DND-41 (cell line): ENCODE data around the gene SPI1.

Experiments used
- ATAC-seq: fragments of 200-7000 bp; cut with Tn5 transposase; 3 replicates; pipeline ENCODE4 v1.9.1; 2021; ENCODE audit warnings: low read depth; ENCODE audit not compliant: insufficient read depth
- DNase-seq: peaks from one replicate; pipeline ENCODE4 v3.0.0-alpha.2; 2020
- H2AFZ ChIP-seq: 2 replicates; pipeline ENCODE4 v1.6.0; 2012; ENCODE audit warnings: low read depth, low read length
- H3K27ac ChIP-seq: 2 replicates; pipeline ENCODE4 v1.5.1; 2012; ENCODE audit warnings: low read length, inconsistent platforms
- H3K27me3 ChIP-seq: fragments of 200-600 bp; sonication (generic); 2 replicates; pipeline ENCODE4 v1.6.0; 2012; ENCODE audit warnings: low read length, mild to moderate bottlenecking, inconsistent platforms; ENCODE audit not compliant: insufficient read depth, poor library complexity
- H3K36me3 ChIP-seq: 2 replicates; pipeline ENCODE4 v1.5.1; 2012; ENCODE audit warnings: low read length, inconsistent platforms; ENCODE audit not compliant: insufficient read depth
- H3K4me1 ChIP-seq: 2 replicates; pipeline ENCODE4 v1.5.1; 2012; ENCODE audit warnings: mild to moderate bottlenecking, low read length; ENCODE audit not compliant: insufficient read depth
- H3K4me2 ChIP-seq: 2 replicates; pipeline ENCODE4 v1.6.0; 2012; ENCODE audit warnings: mild to moderate bottlenecking, moderate library complexity, low read length, inconsistent platforms; ENCODE audit not compliant: insufficient read depth
- H3K4me3 ChIP-seq, 2 experiments: fragments of 200-600 bp in 1 of 2; shearing (Covaris generic) in 1 of 2; 2 replicates each; pipeline ENCODE4 v1.5.1; 2012 to 2016; ENCODE audit warnings: inconsistent platforms in 2 of 2, low read length in 2 of 2, mild to moderate bottlenecking in 2 of 2, low read depth in 1 of 2, moderate library complexity in 1 of 2
- H3K79me2 ChIP-seq: 2 replicates; pipeline ENCODE4 v1.6.0; 2012; ENCODE audit warnings: low read length, inconsistent platforms; ENCODE audit not compliant: insufficient read depth
- H3K9ac ChIP-seq: 2 replicates; pipeline ENCODE4 v1.6.0; 2012; ENCODE audit warnings: low read depth, mild to moderate bottlenecking, inconsistent platforms, low read length, moderate library complexity
- H3K9me3 ChIP-seq: 2 replicates; pipeline ENCODE4 v1.5.1; 2012; ENCODE audit warnings: low read length, moderate library complexity, mild to moderate bottlenecking, inconsistent platforms; ENCODE audit not compliant: insufficient read depth, severe bottlenecking
- H4K20me1 ChIP-seq: 2 replicates; pipeline ENCODE4 v1.6.0; 2012; ENCODE audit warnings: low read length; ENCODE audit not compliant: insufficient read depth
- EZH2 ChIP-seq: IDR thresholded peaks from 3 replicates; pipeline ENCODE4 v1.6.1; 2012; ENCODE audit warnings: borderline replicate concordance, low read depth, mild to moderate bottlenecking, moderate library complexity, low read length, inconsistent platforms; ENCODE audit not compliant: severe bottlenecking
- TF ChIP-seq, protein P1 (sequence below): IDR thresholded peaks from 2 replicates; pipeline ENCODE4 v1.5.1; 2012; ENCODE audit warnings: borderline replicate concordance, low read length, moderate library complexity, mild to moderate bottlenecking; ENCODE audit not compliant: poor library complexity, severe bottlenecking; ENCODE audit errors: extremely low read depth

The SPI1 gene

DNA sequence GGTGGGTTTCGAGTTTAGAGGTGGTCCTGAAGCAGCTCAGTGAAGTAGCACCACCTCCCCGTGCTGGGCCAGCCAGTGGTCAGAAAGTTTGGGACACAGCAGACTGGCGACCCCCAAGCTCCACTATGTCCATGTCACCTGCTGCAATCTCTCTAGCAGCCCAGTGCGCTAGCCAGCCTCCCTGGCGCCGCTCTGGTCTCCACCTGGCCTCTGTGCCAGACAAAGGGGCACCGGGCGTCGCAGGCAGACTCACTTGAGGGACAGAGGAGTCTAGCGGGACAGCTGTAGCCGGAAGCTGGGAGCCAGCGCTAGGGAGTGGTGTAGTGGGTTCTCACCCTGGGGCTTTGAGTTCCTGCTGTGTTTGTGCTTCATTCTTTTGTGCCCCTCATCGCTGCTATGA is 51.3 kb downstream of the SPI1 start:
- no peak for ATAC-seq
- peaks cover 5% of the 10 kb centered on the region for H3K36me3 ChIP-seq
- no peak for DNase-seq
- no peak overlapping the region for H3K27ac ChIP-seq
- H3K9me3 ChIP-seq = no peaks in the 10 kb centered on the region
- no peak overlapping the region for H3K4me2 ChIP-seq
- H3K4me1 ChIP-seq = no peaks in the 10 kb centered on the region
- H2AFZ ChIP-seq = no peak overlapping the region
- no peak overlapping the region for H3K4me3 ChIP-seq
- H3K79me2 ChIP-seq = no peaks in the 10 kb centered on the region
- no peaks in the 10 kb centered on the region for H3K27me3 ChIP-seq
- TF ChIP-seq, protein P1, sequence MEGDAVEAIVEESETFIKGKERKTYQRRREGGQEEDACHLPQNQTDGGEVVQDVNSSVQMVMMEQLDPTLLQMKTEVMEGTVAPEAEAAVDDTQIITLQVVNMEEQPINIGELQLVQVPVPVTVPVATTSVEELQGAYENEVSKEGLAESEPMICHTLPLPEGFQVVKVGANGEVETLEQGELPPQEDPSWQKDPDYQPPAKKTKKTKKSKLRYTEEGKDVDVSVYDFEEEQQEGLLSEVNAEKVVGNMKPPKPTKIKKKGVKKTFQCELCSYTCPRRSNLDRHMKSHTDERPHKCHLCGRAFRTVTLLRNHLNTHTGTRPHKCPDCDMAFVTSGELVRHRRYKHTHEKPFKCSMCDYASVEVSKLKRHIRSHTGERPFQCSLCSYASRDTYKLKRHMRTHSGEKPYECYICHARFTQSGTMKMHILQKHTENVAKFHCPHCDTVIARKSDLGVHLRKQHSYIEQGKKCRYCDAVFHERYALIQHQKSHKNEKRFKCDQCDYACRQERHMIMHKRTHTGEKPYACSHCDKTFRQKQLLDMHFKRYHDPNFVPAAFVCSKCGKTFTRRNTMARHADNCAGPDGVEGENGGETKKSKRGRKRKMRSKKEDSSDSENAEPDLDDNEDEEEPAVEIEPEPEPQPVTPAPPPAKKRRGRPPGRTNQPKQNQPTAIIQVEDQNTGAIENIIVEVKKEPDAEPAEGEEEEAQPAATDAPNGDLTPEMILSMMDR = no peak
- TF ChIP-seq EZH2 = no peak
- H3K9ac ChIP-seq = no peak overlapping the region
- no peaks in the 10 kb centered on the region for H4K20me1 ChIP-seq

DNA sequence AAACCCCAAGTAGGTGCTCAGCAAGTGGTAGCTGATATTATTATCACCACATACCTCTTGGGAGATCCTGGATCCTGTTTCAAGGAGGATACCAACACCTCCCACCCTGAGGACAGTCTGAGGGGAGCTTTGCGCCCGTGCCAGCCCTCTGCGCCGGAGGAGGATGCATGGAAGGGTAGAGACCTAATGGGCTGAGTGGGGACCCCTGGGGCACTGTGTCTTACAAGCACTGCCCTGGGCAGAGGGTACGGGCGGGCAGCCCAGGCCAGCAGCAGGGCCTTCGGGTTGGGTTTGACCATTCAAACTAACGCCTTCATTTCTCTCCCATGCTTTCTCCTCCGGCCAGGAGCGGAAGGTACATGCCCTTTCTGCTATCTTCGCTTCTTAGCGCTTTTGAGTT is 52.1 kb downstream of the SPI1 start:
- H3K4me2 ChIP-seq = no peak overlapping the region

DNA sequence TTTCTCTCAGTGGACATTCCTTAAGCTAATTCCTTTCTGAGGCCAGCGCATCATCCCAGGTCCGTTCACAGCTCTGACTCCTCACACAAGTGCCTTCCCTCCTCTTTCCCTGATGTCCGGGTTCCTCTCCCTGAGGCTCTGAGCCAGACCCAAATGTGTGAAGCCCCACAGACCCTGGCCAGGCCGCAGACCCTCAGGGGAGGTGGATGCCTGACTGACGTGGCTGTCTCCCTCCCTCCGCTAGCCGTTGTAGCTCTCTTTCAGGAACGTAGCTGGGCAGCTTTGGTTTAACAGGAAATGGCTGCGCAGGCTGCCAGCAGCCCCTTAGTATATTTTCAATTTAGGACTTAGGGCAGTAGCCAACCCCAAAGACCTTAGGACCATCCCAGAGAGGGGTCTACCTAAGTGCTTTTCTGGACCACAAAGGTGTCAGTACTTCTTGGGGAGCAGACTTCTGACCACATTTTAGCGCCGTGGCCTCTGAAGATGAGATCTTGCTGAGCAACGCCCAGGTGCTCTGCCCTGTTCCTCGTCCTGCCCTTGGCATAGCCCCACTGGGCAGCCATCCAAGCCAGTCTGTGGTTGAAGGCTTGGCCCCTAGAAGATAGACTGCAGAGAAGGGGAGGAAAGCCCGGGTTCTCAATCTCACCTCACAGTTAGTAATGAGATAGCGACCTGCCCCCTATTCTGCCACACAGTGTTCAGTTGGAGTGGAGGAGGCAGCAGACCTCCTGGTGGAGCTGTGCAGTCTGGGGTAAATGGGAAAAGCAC is 52.9 kb downstream of the SPI1 start:
- H4K20me1 ChIP-seq = no peaks in the 10 kb centered on the region
- H3K4me3 ChIP-seq = no peak overlapping the region
- DNase-seq (no peak), ATAC-seq (no peak)
- no peak overlapping the region for H2AFZ ChIP-seq
- no peaks in the 10 kb centered on the region for H3K27me3 ChIP-seq
- H3K27ac ChIP-seq = no peak overlapping the region
- TF ChIP-seq EZH2 = no peak
- TF ChIP-seq, protein P1 = no peak
- no peaks in the 10 kb centered on the region for H3K9me3 ChIP-seq
- H3K36me3 ChIP-seq = peaks cover 18% of the 10 kb centered on the region
- H3K4me1 ChIP-seq = no peaks in the 10 kb centered on the region
- H3K4me2 ChIP-seq = no peak overlapping the region
- H3K9ac ChIP-seq = no peak overlapping the region
- no peaks in the 10 kb centered on the region for H3K79me2 ChIP-seq

More for the DNA sequence above, 52.1 kb downstream of the SPI1 start:
- no peaks in the 10 kb centered on the region for H3K79me2 ChIP-seq
- DNase-seq (no peak), ATAC-seq (no peak)
- no peak overlapping the region for H3K27ac ChIP-seq
- no peak overlapping the region for H3K4me3 ChIP-seq
- no peaks in the 10 kb centered on the region for H3K9me3 ChIP-seq
- no peak overlapping the region for H3K9ac ChIP-seq
- no peak overlapping the region for H2AFZ ChIP-seq
- no peaks in the 10 kb centered on the region for H3K4me1 ChIP-seq
- TF ChIP-seq, protein P1 = no peak
- TF ChIP-seq EZH2 = no peak
- H3K27me3 ChIP-seq = no peaks in the 10 kb centered on the region
- no peaks in the 10 kb centered on the region for H4K20me1 ChIP-seq
- peaks cover 12% of the 10 kb centered on the region for H3K36me3 ChIP-seq

DNA sequence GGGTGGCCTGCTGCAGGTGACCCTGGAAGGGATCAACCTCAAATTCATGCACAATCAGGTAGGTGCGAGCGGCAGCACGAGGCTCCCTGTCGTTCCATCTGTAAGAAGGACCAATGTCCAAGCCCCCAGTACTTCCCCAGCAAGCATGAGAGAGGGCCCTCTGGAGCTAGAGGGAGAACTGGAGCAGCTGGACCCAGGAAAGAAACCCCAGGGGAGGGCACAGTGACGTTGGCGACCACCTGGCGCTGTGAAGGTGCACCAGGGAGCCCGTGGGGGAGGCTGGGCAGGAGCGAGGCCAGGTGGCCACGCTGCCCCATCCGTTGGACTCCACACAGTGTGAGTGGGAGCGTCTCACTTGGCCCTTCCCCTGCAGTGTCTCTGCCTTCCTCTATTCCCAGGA is 53.8 kb downstream of the SPI1 start:
- Histone ChIP-seq H3K79me2 (no peaks in the 10 kb centered on the region), H2AFZ (no peak overlapping the region), H3K9me3 (no peaks in the 10 kb centered on the region), H3K27ac (no peak overlapping the region), H4K20me1 (no peaks in the 10 kb centered on the region), H3K9ac (no peak overlapping the region), H3K4me1 (no peaks in the 10 kb centered on the region), H3K4me3 (no peak overlapping the region), H3K4me2 (no peak overlapping the region), H3K36me3 (peaks cover 18% of the 10 kb centered on the region), H3K27me3 (no peaks in the 10 kb centered on the region)
- ATAC-seq (no peak), DNase-seq (no peak)
- TF ChIP-seq EZH2 = no peak
- TF ChIP-seq, protein P1 = no peak
